A549 (cell line): ENCODE results near the gene C16orf89.

ENCODE experiments used
- BHLHE40 ChIP-seq: IDR thresholded peaks from 2 replicates; pipeline ENCODE4 v1.6.1; 2012; ENCODE audit warnings: low read depth, low read length, inconsistent platforms
- EHF ChIP-seq: fragments of 250-450 bp; sonication (Bioruptor Pico); IDR thresholded peaks from 2 replicates; pipeline ENCODE4 v1.5.0; 2020; ENCODE audit warnings: mild to moderate bottlenecking
- EHMT2 ChIP-seq: fragments of 200-600 bp; sonication (generic); IDR thresholded peaks from 2 replicates; pipeline ENCODE4 v1.6.1; 2016; ENCODE audit warnings: antibody characterized with exemption, low read depth, mild to moderate bottlenecking, moderate library complexity
- HOXA7 ChIP-seq: fragments of 250-450 bp; sonication (Bioruptor Pico); IDR thresholded peaks from 2 replicates; pipeline ENCODE4 v1.5.0; 2020; ENCODE audit warnings: mild to moderate bottlenecking, moderate library complexity
- JUN ChIP-seq, 2 experiments: fragments of >200 bp; sonication (Bioruptor Twin); formaldehyde crosslinking; IDR thresholded peaks; 2 replicates in 1 of 2; 3 replicates in 1 of 2; pipeline ENCODE4 v1.6.1; 2016 to 2017
- JUNB ChIP-seq: fragments of >200 bp; sonication (Bioruptor Twin); formaldehyde crosslinking; IDR thresholded peaks from 2 replicates; pipeline ENCODE4 v1.6.1; 2016
- MYC ChIP-seq: IDR thresholded peaks from 2 replicates; pipeline ENCODE4 v1.6.1; 2012; ENCODE audit warnings: mild to moderate bottlenecking, inconsistent platforms, low read length, improper control_type of control experiment, borderline replicate concordance
- PHF8 ChIP-seq: fragments of 200-600 bp; sonication (generic); IDR thresholded peaks from 2 replicates; pipeline ENCODE4 v1.6.1; 2016; ENCODE audit warnings: low read depth, mild to moderate bottlenecking, antibody characterized with exemption, moderate library complexity, borderline replicate concordance
- POLR2A ChIP-seq: IDR thresholded peaks from 2 replicates; pipeline ENCODE4 v1.6.1; 2012; ENCODE audit warnings: mild to moderate bottlenecking, low read length
- TF ChIP-seq, protein P1 (sequence below): fragments of >200 bp; sonication (Bioruptor Twin); formaldehyde crosslinking; IDR thresholded peaks from 3 replicates; pipeline ENCODE4 v1.5.1; 2016
- TF ChIP-seq, protein P2 (sequence below): fragments of 450-650 bp; IDR thresholded peaks from 2 replicates; pipeline ENCODE4 v1.6.1; 2014; ENCODE audit warnings: antibody characterized with exemption
- TF ChIP-seq, protein P3 (sequence below): IDR thresholded peaks from 2 replicates; pipeline ENCODE4 v1.6.1; 2012; ENCODE audit warnings: low read depth, borderline replicate concordance

DNA sequence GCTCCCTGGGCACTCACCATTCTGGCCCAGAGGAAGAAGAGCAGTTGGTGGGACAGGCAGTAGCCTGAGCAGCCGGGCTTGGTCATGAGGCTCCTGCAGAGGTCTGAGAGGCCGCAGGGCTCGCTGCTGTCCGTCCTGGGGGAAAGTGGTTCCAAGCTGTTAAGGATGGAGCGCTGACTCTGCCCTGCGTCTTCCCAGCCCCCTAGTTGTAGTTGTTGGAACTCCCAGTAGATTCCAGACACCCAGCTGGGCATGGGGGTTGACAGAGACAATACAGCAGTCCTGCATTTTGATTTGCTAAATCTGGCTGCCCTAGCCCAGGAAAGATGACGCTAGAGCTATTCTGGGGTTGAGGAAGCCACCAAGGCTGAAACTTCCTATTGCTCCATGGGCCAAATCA is 7.3 kb downstream of the C16orf89 start:
- TF ChIP-seq PHF8 (no peak), HOXA7 (no peak), POLR2A (no peak), BHLHE40 (no peak), JUN (IDR thresholded peaks at IDR 0.05) (no peak), EHMT2 (no peak), EHF (CRISPR knock-in tag) (no peak), MYC (no peak), JUNB (no peak)
- TF ChIP-seq, protein P1, sequence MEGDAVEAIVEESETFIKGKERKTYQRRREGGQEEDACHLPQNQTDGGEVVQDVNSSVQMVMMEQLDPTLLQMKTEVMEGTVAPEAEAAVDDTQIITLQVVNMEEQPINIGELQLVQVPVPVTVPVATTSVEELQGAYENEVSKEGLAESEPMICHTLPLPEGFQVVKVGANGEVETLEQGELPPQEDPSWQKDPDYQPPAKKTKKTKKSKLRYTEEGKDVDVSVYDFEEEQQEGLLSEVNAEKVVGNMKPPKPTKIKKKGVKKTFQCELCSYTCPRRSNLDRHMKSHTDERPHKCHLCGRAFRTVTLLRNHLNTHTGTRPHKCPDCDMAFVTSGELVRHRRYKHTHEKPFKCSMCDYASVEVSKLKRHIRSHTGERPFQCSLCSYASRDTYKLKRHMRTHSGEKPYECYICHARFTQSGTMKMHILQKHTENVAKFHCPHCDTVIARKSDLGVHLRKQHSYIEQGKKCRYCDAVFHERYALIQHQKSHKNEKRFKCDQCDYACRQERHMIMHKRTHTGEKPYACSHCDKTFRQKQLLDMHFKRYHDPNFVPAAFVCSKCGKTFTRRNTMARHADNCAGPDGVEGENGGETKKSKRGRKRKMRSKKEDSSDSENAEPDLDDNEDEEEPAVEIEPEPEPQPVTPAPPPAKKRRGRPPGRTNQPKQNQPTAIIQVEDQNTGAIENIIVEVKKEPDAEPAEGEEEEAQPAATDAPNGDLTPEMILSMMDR = no peak
- TF ChIP-seq, protein P2, sequence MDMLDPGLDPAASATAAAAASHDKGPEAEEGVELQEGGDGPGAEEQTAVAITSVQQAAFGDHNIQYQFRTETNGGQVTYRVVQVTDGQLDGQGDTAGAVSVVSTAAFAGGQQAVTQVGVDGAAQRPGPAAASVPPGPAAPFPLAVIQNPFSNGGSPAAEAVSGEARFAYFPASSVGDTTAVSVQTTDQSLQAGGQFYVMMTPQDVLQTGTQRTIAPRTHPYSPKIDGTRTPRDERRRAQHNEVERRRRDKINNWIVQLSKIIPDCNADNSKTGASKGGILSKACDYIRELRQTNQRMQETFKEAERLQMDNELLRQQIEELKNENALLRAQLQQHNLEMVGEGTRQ = no peak
- TF ChIP-seq, protein P3, sequence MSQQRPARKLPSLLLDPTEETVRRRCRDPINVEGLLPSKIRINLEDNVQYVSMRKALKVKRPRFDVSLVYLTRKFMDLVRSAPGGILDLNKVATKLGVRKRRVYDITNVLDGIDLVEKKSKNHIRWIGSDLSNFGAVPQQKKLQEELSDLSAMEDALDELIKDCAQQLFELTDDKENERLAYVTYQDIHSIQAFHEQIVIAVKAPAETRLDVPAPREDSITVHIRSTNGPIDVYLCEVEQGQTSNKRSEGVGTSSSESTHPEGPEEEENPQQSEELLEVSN = no peak
